HL-60 (cell line): ENCODE data around the gene STEAP1B.

Experiments used
- TF ChIP-seq, protein P1 (sequence below): IDR thresholded peaks from one replicate; pipeline ENCODE4 v1.5.1; 2011; ENCODE audit warnings: low read length, control low read depth, inconsistent platforms; ENCODE audit not compliant: insufficient read depth
- TF ChIP-seq, protein P2 (sequence below): IDR thresholded peaks from 2 replicates; pipeline ENCODE4 v1.6.1; 2012; ENCODE audit warnings: low read depth; ENCODE audit not compliant: insufficient replicate concordance

GRCh38 chr7:22435720-22436119 is 64.3 kb downstream of the STEAP1B start:
- TF ChIP-seq, protein P1, sequence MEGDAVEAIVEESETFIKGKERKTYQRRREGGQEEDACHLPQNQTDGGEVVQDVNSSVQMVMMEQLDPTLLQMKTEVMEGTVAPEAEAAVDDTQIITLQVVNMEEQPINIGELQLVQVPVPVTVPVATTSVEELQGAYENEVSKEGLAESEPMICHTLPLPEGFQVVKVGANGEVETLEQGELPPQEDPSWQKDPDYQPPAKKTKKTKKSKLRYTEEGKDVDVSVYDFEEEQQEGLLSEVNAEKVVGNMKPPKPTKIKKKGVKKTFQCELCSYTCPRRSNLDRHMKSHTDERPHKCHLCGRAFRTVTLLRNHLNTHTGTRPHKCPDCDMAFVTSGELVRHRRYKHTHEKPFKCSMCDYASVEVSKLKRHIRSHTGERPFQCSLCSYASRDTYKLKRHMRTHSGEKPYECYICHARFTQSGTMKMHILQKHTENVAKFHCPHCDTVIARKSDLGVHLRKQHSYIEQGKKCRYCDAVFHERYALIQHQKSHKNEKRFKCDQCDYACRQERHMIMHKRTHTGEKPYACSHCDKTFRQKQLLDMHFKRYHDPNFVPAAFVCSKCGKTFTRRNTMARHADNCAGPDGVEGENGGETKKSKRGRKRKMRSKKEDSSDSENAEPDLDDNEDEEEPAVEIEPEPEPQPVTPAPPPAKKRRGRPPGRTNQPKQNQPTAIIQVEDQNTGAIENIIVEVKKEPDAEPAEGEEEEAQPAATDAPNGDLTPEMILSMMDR: no peak
- TF ChIP-seq, protein P2, sequence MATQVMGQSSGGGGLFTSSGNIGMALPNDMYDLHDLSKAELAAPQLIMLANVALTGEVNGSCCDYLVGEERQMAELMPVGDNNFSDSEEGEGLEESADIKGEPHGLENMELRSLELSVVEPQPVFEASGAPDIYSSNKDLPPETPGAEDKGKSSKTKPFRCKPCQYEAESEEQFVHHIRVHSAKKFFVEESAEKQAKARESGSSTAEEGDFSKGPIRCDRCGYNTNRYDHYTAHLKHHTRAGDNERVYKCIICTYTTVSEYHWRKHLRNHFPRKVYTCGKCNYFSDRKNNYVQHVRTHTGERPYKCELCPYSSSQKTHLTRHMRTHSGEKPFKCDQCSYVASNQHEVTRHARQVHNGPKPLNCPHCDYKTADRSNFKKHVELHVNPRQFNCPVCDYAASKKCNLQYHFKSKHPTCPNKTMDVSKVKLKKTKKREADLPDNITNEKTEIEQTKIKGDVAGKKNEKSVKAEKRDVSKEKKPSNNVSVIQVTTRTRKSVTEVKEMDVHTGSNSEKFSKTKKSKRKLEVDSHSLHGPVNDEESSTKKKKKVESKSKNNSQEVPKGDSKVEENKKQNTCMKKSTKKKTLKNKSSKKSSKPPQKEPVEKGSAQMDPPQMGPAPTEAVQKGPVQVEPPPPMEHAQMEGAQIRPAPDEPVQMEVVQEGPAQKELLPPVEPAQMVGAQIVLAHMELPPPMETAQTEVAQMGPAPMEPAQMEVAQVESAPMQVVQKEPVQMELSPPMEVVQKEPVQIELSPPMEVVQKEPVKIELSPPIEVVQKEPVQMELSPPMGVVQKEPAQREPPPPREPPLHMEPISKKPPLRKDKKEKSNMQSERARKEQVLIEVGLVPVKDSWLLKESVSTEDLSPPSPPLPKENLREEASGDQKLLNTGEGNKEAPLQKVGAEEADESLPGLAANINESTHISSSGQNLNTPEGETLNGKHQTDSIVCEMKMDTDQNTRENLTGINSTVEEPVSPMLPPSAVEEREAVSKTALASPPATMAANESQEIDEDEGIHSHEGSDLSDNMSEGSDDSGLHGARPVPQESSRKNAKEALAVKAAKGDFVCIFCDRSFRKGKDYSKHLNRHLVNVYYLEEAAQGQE: no peak
